ENCODE results near the gene POU6F2. TPM values are rescaled to one million over a fixed set of nuclear protein-coding genes. Genes with fewer than 3 reads are reported as not detected.

POU6F2 gene
- total and polyA plus RNA-seq, 2 of the 4 experiments (the other 2 are of a cell fraction) = not detected

DNA sequence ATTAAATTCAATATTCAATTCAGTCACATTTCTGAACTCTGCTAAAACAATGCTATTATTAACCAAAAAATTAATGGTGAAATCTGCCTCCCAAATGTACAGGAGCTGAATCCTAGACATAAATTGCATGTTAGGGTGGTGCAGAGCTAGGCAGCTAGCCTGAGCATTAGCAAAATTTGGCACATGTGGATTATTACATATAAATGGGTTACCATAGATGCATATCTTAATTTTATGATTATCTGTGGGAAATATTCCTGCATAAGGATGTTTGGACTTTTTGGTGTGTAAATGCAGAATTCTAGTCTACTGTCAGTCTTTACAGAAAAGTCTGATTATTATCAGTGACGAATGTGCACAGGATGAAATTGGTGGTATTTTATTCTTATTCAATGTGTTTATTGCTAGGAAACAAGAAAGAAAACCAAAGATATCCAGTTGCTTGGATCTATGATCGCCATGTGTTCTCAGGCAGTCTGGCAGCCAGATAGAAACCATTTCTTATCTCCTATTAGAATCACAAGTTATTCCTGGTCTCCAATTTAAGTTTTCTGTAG, 150.7 kb downstream of the POU6F2 start:
- H2BK20ac ChIP-seq (ENCODE audit: low read depth, low read length) = no peak overlapping the region
- no peak overlapping the region for H2BK15ac ChIP-seq (ENCODE audit: low read depth, low read length)
- in situ Hi-C loops (cut with MboI; ENCODE audit: low sequenced_read_pairs) (no loop called here), dilution Hi-C loops (cut with HindIII; ENCODE audit: low sequenced_read_pairs, unreplicated experiment) (no loop called here), intact Hi-C loops (cut with micrococcal nuclease) (no loop called here)
- H2AK5ac ChIP-seq (ENCODE audit: low read depth, low read length) = no peak overlapping the region
- no peak overlapping the region for H3K4ac ChIP-seq (ENCODE audit: low read depth, low read length)
- DNase-seq (no peak), ATAC-seq (ENCODE audit: low read depth) (no peak)
- no peak for TF ChIP-seq MAFK (IDR thresholded peaks at IDR 0.05; ENCODE audit: low read depth, low read length)
- no peak for TF ChIP-seq MXI1 (IDR thresholded peaks at IDR 0.05; ENCODE audit: borderline replicate concordance, low read depth, low read length)
- TF ChIP-seq CTCF (conservative IDR thresholded peaks at IDR 0.05; ENCODE audit: low read depth, low read length) = no peak
- TF ChIP-seq MAZ (IDR thresholded peaks at IDR 0.05; ENCODE audit: borderline replicate concordance, low read depth, low read length) = no peak
- no peak for TF ChIP-seq POLR2A (IDR thresholded peaks at IDR 0.05; ENCODE audit: low read depth, low read length)
- H2AFZ ChIP-seq (replicated peaks; ENCODE audit: low read length, poor library complexity) = no peak overlapping the region
- no peak overlapping the region for H3K18ac ChIP-seq (ENCODE audit: low read depth, low read length)
- no peak overlapping the region for H3K4me3 ChIP-seq (ENCODE audit: insufficient read depth, low read depth, low read length)
- no peaks in the 10 kb centered on the region for H3K27me3 ChIP-seq (ENCODE audit: control insufficient read depth, insufficient read depth, low read length)
- H4K20me1 ChIP-seq (ENCODE audit: insufficient read depth, low read length) = no peaks in the 10 kb centered on the region
- no peak overlapping the region for H3K27ac ChIP-seq (ENCODE audit: insufficient read depth, low read length)
- no peak overlapping the region for H3K9ac ChIP-seq (ENCODE audit: low read depth, low read length)
- ChIA-PET CTCF (no interaction called here), POLR2A (ENCODE audit: unreplicated experiment) (no interaction called here)
- no peak overlapping the region for H2AK9ac ChIP-seq (replicated peaks; ENCODE audit: low read depth, low read length, poor library complexity)
- H3K79me1 ChIP-seq (ENCODE audit: low read depth in 1 of 2, low read length in 2 of 2) = no peaks in the 10 kb centered on the region
- H2BK120ac ChIP-seq (ENCODE audit: low read depth, low read length) = no peak overlapping the region
- no peak overlapping the region for H3K14ac ChIP-seq (replicated peaks; ENCODE audit: low read depth, low read length)
- no peaks in the 10 kb centered on the region for H3K9me3 ChIP-seq (ENCODE audit: control insufficient read depth, insufficient read depth, low read length)
- no peaks in the 10 kb centered on the region for H3K9me1 ChIP-seq (ENCODE audit: insufficient read depth, low read length)
- no peak overlapping the region for H3K56ac ChIP-seq (ENCODE audit: extremely low read depth, insufficient read depth, low read length)
- no peaks in the 10 kb centered on the region for H3K4me1 ChIP-seq (ENCODE audit: control insufficient read depth, insufficient read depth, low read length)
- H4K5ac ChIP-seq (ENCODE audit: low read depth, low read length) = no peak overlapping the region
- BruUV-seq (replicated peaks) = no TSS peak
- H2BK5ac ChIP-seq (ENCODE audit: low read depth, low read length, poor library complexity, severe bottlenecking) = no peak overlapping the region
- H3K4me2 ChIP-seq (ENCODE audit: low read depth, low read length) = no peak overlapping the region
- WGBS, 2 experiments (ENCODE audit: extremely low coverage in 2 of 2, insufficient read length in 1 of 2) = no CpG with 5 or more reads among the region's 2 CpGs
- H4K8ac ChIP-seq (ENCODE audit: low read depth in 2 of 2, low read length in 2 of 2) = no peak overlapping the region
- H3K36me3 ChIP-seq (ENCODE audit: control insufficient read depth, insufficient read depth, low read length) = no peaks in the 10 kb centered on the region
- no peak overlapping the region for H3K23ac ChIP-seq (ENCODE audit: low read depth, low read length)
- no peak overlapping the region for H4K91ac ChIP-seq (ENCODE audit: insufficient read depth, low read depth, low read length)

Measured in IMR-90 (cell line).